GM19468 (cell line): ENCODE results near the gene SEC14L5.
"Not testable (repeated sequence)": the region's sequence is repeated elsewhere in the genome, so short reads cannot be mapped to it uniquely, and the experiment has no call there.

Experiments
- ATAC-seq: cut with Tn5 transposase; IDR thresholded peaks from one replicate; pipeline ENCODE4 v1.9.1; 2021; ENCODE audit warnings: mild to moderate bottlenecking, moderate library complexity, moderate number of reproducible peaks; ENCODE audit not compliant: unreplicated experiment; ENCODE audit errors: extremely low read depth

SEC14L5 gene

DNA sequence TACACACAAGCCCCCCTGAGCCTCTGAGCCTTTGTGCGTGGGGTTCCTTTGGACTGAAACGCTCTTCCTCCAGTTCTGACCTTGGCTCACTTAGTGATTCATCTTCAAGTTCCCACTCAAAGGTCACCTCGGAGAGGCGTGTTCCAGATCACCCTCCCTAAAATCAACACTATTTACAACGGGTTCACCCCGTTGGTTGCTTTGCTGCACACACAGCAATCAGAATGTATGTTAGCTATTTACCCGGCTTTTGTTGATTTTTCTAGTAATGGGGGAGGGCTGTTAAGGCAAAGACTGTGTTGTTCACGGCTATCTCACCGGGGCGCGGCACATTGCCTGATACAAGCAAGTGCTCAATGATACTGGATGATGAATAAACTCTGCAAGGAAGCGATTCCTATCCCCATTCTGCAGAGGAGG, 74.6 kb downstream of the SEC14L5 start:
- no peak for ATAC-seq

DNA sequence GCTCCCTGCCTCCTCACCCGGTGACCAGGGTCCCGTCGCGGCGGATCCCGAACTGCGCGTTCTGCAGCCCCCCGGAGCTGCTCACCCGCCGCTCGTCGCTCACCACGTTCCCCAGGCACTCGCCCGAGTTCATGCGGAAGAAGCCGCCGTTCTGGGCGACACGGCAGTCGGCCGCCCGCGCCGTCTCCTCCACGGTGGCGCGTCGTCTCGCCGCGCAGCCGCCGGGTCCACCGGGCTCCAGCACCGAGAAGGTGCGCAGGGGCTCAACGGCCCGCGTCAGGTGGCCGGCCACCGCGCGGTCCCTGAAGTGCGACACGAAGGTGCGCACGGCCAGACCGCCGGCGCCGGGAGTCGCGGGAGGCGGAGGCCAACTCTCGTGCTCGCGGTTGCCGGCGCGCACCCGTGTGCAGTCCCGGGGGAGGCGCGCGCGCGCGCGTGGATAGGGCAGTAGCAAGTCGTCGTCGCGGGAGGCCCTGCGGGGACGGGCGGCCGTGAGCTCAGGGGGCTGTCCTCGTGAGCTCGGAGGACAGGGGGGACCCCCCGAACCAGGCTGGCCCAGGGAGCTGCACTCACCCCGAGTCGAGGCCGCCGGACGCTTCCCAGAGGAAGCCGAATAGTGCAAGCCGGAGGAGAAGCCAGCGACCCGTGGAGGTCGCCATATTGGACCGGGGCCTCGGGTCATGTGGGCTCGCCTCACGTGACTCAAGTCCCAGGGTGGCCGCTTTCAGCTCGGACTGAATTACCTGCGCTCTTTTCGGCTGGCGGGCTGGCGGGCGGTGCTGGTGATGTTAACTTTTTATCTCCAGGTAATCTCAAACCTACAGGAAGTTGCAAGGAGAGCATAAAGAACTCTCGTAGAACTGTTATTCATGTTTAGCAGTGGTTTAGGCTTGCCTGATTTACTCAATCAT, 75.4 kb downstream of the SEC14L5 start, which contains the start of gene NAGPA:
NAGPA (minus strand) TSS at position 680 of the 911 bp plus-strand sequence; CDS start at position 659, 21 bp downstream.
- peak; percentile 71 for ATAC-seq

- ATAC-seq, result no peak
These were observed 76.0 kb downstream of the SEC14L5 start for GRCh38 chr16:5034167-5034523.

GRCh38 chr16:5035909-5036227, 77.7 kb downstream of the SEC14L5 start:
- no peak for ATAC-seq

- ATAC-seq, result no peak
These were observed 78.4 kb downstream of the SEC14L5 start for GRCh38 chr16:5036228-5037156.

- ATAC-seq, result no peak
These were observed 82.3 kb downstream of the SEC14L5 start for GRCh38 chr16:5040451-5040850.

GRCh38 chr16:5041600-5042133, 83.5 kb downstream of the SEC14L5 start:
- ATAC-seq, result peak; percentile 52

- ATAC-seq, result no peak
These were observed 84.5 kb downstream of the SEC14L5 start for GRCh38 chr16:5042574-5043171.

- no peak for ATAC-seq
These were observed 85.9 kb downstream of the SEC14L5 start for GRCh38 chr16:5044011-5044540.

DNA sequence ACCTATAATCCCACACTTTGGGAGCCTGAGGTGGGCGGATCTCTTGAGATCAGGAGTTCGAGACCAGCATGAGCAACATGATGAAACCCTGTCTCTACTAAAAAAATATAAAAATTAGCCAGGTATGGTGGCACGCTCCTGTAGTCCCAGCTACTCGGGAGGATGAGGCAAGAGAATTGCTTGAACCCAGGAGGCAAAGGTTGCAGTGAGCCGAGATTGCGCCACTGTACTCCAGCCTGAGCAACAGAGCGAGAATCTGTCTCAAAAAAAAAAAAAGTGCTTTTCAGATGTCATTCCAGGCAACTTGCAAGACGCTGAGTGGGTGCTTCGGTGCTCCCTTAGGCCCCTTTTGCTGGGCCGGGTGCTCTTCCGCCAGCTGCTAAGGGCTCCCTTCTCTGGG, 86.5 kb downstream of the SEC14L5 start:
- not testable (repeated sequence) for ATAC-seq

DNA sequence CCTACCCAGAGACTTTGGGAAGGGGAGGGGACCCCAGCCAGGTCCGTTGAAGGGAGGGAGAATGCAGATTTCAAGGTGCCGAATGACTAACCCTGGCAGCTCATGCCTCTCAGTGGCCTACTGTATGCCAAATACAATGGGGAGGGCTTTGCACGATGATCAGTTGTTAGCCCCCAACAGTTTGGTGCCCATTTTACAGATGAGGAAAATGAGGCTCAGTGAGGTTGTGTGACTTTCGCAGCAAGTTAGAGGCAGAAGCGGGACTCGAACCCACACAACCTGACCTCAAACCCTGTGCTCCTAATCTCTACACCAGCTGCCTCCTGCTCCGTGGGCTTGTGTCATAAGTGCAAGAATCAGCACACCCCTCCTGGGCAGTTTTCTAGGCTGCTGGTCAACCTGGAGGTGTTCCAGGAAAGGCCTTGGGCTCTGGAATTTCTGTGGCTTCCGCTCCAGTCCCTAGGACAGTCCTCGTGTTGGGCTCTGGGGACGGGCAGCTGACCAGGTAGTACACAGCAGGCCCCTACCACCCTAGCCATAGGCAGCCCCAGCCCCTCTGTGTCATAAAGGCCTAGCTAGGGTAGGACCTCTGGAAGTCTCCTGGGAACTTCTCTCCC, 87.5 kb downstream of the SEC14L5 start:
- ATAC-seq, result no peak

- ATAC-seq, result no peak
These were observed 88.8 kb downstream of the SEC14L5 start for GRCh38 chr16:5046914-5047313.

DNA sequence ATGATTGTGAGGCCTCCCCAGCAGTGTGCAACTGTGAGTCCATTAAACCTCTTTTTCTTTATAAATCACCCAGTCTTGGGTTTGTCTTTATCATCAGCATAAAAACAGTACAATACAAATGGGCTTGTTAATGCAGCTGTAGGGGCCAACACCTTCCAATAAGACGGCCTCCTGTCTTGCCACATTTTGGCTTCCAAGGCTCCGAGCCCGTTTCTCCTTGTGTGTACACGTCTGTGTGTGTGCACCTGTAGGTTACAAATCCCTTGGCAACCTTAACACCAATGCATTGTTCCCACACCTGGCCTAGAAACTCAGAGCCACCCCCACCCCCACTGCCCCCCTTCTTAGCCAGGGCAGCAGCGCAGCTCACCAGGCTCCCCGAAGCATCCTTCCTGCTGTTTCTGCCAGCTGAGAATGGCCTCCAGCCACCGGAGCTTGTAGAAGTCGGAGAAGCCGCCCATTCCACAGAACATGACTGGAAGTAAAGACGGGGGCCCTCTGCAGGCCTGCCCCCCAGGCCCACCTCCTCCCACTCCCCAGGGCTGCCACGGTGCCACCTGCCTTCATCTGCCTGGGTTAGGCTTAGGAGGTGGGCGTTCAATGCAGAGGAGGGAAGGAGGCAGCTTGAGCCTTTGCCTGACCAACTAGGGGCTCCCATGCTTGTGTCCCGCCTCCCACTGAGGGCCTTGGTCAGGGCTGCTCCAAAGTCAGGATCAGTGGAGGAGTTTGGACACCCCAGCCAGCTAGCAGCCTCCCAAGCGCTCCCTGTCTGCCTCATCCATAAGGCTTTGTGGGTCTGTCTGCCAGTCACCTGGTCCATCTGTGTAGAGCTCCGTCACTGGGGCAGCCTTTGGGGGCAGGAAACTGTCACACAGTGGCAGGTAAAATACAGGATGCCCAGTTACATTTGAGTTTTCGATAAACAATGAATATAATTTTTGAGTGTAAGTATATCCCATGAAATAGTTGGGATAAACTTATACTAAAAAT, 97.0 kb downstream of the SEC14L5 start:
- no peak for ATAC-seq

- ATAC-seq, result no peak
These were observed 98.2 kb downstream of the SEC14L5 start for GRCh38 chr16:5056352-5056751.

- ATAC-seq, result no peak
These were observed 100.3 kb downstream of the SEC14L5 start for GRCh38 chr16:5058476-5058875.

- no peak for ATAC-seq
These were observed 101.4 kb downstream of the SEC14L5 start for GRCh38 chr16:5059386-5060072.

DNA sequence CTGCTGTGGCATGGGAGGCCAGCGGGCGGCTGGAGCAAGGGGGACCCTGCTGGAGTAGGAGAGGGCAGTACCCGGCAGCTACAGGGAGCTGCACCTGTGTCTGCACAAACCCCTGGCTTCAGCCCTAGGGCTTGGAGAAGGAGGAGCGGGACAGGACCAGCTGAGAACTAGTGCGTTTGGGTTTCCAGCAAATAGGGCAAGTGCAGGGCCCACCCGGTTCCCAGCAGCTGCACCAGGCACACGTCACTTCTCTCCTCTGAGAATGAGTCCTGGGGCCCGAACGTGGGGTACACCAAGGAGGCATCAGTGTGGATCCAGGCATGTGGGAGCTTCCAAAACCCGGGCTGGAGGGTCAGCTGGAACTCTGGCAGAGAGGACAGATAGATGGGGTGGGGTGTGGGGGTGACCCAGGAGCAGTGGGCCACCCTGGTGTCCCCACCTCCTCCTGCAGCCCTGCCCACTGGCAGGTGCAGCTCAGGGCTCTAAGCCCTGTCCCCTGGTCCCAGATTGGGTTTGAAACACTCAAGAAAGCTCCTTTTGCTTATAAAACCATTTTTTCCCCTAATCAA, 102.0 kb downstream of the SEC14L5 start:
- no peak for ATAC-seq

- ATAC-seq, result no peak
These were observed 103.9 kb downstream of the SEC14L5 start for GRCh38 chr16:5062051-5062450.
